Hindlimb muscle (tissue), 1 donor: ENCODE measurements around the gene PRDM16. TPM values are rescaled to one million over a fixed set of nuclear protein-coding genes. Genes with fewer than 3 reads are reported as not detected.

ENCODE experiments used
- DNase-seq: peaks from one replicate; pipeline ENCODE4 v3.0.0-alpha.2; 2013
- polyA plus RNA-seq: library from polyadenylated mRNA; unstranded; fragments of 120-200 nt; gene quantifications from one replicate; pipeline ENCODE4 v1.2.1, GENCODE V29; 2013; ENCODE audit not compliant: insufficient read length

The PRDM16 gene
- polyA plus RNA-seq, 1 donor = 0.80 TPM

DNA sequence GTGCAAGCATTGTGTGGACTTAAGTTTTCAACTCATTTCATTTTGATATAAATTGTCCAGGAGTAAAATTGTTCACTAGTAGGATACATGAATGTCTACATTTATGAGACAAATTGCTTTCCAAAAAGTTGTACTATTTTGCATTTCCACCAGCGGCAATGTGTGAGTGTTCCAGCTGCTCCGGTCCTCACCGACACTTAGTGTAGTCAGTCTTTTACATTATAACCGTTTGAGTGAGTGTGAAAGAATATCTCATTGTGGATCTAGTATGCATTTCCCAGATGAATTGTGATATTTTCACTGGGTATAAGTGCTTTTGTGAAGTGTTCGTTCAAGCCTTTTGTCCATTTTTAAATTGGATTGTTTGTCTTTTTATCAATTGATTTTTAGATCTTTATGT lies 274.0 kb downstream of the PRDM16 start:
- no peak for DNase-seq

DNA sequence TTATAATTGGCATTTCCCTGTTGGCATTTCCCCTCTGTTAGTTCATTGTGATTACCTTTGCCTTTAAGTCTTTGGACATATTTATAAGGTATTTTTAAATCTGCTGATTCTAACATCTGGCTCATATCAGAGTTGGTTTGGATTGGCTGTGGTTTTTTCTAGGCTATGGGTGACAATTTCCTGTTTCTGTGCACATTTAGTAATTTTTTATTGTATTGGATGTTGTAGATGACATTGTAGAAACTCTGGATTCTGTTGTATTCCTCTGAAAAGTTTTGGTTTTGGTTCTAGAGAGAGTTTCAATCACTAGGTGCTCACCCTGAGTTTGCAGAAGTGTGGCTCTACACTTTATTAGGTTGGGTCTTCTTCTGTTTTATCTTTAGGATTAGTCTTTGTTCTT lies 275.4 kb downstream of the PRDM16 start:
- no peak for DNase-seq

DNA sequence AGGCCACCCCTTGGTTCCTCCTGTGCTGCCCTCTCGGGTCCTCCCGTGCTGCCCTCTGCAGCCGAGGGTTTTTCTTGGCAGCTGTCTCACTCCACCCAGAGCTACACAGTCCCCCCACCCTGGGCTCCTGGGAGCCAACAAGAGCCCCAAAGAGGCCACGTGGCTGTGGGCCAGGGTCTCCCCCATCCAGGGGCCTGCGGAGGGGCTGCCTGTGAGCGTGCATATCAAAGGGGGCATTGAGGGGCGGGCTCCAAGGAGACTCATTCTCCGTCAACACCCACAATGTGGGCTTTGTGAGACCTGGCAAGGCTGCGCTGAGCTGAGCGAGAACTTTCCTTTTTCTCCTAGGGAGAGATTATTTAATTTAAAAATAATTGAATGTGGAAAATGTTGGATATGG lies 276.8 kb downstream of the PRDM16 start:
- no peak for DNase-seq

DNA sequence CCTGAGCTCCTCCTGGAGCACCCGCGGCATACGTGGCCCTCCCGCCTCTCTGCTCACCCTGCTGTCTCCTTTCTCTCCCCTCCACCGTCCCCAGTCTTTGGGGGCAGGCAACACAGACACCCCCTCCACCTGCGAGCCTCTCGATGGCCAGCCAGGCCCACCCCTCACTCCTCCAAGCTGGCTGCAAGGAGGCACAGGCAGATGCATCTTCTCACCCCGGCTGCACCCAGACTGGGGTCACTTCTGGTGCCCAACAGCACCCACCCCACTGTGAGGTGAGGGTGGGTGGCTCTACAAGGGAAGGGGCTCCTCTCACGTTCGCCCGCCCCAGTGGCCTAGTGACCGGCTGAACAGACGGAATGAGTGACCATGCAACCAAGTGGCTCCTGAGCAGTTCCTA lies 277.5 kb downstream of the PRDM16 start:
- no peak for DNase-seq

DNA sequence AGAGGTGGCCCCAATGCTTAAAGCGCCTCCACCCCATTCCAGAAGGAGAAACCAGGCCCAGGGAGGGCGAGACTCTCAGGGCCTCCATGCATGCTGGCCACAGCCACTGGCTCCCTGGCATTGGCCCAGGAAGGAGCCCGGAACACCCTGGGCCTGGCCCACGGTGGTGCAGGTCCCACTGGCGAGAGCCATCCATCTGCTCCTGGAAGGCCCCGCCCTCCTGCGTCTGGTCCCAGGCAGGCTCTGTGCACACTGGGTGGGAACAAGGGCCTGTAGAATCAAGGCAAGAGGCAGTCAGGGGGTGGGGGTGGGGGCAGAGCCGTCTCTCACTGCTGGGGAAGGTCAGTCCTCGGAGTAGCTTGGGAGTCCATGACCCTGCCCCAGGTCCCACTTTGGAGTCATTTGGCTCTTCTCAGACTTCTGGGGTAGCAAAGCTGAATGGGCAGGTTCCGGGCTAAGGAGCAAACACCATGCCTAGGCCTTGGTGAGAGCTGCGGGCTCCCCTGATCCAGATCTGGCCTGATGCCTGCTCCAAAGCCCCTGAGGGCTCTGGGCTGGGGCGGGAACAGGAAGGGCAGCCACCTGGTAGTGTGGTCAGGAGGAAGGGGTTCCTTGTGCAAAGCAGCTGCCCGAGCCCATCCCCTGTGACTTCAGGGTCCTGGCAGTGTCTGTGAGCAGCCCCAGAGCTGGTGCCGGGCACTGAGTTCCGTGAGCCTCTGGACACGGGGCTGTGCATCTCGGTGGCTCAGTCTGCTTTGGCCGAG lies 278.4 kb downstream of the PRDM16 start:
- no peak for DNase-seq

DNA sequence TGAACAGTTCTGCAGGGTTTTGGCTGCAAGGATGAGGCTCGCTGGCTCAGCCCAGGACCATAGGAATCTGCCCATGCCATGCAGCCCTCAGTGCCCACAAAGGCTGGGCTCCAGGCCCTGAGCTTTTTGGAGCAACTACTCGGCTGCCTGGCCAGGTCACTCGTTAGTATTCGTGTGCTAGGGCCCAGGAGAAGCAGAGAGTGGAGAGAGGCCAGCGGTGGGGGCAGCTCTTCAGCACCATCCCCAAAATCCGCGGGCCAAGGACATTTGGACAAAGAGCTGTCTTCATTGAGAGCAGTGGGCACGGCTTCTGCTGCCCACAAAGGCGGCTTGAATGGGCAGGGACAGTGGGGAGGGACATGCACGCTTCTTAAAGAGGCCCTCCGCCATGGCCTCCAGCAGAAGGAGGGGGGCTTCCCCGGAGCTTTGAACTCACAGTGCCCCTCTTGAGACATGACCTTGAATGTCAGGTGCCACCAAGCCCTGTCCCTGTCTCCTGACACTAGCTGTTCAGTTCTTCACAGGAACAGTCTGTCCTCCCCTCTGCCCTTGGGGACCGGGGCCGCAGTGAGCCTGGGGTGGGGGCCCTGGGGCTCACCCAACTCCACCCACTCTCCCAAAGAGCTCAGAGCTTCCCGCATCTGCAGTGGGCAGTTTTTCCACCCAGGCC lies 279.3 kb downstream of the PRDM16 start:
- no peak for DNase-seq

DNA sequence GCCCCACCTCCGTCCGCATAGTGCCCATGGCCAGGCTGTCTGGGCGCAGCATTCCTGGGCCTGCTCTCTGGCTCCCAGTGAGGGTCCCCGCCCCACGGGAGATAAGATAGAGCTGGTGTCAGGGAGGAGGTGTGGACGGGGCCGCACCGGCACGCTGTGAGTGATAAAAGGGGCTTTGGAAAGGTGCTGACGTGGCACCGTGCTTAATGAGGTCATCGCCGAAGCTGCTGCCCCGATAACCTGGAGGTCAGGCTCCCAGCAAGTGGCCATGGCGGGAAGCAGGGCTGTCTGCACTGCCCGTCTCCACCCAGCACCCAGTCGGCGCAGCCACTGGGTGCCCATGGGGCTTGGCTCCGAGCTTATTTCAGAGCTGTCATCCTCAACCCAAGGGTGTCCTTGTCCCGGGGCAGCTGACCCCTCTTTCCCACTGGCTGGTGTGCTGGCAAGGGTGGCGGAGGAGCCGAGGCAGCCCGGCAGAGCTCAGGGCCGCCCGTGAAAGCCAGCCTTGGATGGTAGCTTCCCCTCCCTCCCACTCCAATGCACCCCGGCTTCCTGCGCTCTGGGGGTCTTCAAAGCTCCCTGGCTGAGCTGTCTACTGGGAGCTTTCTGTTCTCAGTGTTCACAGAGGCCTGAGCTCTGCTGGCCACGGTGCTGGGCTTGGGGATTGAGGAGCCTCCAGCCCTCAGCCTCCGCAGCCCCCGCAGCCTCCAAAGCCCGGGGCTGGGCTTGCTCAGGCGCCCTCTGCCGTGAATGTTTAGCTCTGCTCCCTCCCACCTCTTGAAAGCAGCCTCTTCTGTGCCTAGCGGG lies 280.4 kb downstream of the PRDM16 start:
- DNase-seq = no peak

DNA sequence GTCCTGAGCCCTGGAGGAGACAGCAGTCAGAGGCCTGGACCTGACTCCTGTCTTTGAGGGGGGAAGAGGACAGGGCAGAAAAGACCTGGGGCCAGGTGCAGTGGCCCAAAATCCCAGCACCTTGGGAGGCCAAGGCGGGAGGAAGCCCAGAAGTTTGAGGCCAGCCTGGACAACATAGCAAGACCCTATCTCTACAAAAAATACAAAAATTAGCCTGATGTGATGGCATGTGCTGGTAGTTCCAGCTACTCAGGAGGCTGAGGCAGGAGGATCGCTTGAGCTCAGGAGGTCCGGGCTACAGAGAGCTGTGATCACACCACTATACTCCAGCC lies 280.9 kb downstream of the PRDM16 start:
- no peak for DNase-seq

DNA sequence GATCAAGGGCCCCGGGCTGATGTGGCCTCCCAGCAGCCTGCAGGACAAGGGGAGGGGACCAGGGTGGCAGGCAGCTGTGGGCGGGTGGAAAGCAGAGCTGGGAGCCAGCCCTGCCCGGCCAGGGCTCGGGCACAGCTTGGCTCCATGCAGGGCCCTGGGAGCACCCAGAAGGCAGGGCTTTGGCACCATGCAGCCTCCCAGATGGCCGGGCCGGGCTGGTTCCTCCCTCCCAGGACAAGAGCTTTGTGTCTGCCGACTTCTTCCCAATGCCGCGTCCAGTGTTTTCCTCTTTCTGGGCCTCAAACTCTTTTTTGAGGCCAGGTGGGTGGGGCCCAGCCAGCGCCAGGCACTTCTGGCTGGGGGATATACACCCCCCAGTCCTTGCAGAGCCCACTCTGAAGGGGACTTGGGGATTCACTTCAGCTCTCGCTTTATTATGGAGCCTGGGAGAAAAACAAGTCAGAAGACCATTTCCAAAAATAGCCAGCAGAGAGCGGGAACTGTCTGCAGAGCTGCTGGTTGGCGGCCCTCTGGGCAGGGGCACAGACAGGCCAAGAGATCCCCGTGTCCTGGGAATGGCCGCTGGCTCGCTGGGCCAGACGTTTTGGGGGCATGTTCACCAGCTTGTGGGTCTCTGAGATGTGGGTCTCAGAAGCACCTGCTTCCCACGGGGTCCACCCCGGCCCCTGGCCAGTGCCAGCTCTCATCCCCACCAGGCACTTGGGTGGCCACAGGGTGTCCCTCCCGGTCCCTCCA lies 281.7 kb downstream of the PRDM16 start:
- peak; percentile 46 for DNase-seq

DNA sequence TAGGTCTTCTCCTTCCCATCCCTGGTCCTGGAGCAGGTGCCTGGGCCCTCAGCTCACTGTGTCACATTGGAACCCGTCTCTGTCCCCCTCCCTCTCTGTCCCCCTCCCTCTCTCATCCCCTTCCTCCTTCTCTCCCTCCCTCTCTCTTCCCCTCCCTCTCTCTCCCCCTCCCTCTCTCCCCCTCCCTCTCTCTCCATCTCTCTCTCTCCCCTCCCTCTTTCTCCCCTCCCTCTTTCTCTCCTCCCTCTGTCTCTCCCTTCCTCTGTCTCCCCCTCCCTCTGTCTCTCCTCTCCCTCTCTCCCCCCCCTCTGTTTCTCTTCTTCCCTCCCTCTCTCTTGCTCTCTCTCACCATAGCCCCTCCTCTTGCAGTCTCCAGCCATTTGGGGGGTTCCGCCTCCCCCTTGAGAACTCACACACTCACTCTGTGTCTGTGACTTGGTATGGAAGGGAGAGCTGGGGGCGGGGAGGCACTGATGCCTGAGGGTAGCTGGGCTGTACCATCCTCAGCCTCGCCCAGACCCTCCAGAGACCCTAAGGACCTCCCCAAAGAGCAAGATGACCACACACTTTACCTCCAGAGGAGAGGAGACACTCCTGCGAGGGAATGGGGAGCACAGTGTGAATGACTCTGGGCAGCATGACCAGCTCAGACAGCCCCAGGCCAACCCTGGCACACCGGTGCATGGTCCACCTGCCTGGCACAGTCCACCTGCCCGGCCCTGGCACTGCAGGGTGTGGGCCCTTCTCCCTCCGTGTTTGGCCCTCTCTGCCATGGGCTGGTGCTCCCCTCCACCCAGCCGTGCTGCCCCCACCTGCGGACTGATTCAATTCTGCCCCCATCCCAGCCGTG lies 282.7 kb downstream of the PRDM16 start:
- DNase-seq = no peak

DNA sequence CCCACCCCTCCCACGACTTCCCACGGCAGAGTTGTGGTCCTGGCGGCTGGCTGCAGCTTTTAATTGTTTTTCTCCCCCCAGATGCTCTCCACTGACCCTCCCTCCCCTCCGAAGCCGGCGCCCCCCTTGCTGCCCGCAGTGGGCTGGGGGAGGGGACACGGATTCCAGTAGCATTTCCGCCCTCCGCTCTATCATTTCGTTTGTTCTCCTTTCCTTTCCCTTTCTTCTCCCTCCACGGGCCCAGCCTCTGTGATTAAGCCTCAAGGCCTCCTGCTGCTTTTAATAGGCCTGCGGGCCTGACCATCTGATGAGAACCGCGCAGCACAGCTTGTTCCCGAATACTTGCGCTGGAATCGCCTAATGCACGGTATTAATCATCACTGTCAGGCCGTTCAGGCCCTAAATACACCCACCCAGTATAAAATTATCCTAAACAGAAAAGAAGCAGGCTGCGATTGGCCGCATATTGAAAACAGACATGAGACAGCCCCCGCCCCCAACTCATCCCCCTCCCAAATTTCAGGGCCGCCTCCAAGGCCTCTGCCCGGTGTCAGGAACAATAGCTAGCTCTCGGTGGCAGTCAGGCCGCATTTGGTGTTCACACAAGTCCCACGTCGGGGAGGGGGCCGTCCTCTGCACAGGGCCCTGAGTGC lies 283.4 kb downstream of the PRDM16 start:
- DNase-seq = peak; percentile 28

DNA sequence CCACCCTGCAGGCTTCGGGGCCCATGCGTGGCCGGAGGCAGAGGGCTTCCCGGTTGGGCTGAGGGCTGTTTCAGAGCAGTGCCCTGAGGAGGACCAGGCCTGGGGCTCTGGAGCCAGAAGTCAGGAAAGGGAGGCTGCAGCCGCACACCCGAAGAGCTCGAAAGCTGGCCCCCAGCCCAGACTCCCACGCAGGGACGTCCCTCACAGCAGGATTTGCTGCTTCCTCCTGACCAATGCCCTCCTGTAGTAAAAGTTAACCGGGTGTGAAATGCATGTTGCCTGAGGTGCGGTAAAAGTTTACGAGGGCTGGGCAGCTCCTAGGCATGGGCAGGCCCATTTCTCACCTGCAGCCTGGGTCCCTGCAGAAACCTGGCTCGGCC lies 283.9 kb downstream of the PRDM16 start:
- DNase-seq = peak; percentile 64

DNA sequence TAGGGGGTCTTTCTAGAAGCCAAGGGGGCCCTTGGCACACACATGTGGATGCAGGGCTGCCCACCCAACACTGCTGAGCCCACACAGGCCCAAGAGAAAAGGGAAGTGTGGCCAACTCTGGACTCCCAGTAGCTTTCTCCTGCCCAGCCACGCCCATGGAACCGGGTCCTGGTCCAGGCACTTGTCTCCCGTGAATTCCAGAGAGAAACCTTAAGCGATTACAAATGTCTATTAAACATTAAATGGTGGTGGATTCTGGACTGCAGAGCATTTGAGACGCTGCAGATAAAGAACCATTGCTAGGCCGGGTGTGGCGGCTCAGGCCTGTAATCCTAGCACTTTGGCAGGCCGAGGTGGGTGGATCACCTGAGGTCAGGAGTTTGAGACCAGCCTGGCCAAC lies 284.9 kb downstream of the PRDM16 start:
- no peak for DNase-seq

DNA sequence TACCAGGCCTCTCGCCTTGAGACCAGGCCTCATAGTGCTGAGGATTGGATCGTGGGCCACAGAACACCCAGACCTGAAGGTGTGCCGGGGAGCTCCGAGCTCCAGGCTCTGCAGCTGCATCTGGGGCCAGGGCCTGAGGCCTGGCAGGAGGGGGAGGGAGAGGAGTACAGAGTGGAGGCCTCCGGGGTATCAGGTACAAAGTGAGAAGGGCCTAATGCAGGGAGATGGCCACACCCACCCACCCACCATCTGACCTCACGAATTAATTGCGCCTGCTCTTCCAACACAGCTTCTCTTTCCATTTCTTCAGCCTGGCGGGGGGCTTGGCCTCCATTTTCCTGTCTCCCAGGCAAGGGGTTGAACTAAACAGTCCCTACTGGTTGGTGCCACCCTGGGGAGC lies 286.1 kb downstream of the PRDM16 start:
- no peak for DNase-seq

DNA sequence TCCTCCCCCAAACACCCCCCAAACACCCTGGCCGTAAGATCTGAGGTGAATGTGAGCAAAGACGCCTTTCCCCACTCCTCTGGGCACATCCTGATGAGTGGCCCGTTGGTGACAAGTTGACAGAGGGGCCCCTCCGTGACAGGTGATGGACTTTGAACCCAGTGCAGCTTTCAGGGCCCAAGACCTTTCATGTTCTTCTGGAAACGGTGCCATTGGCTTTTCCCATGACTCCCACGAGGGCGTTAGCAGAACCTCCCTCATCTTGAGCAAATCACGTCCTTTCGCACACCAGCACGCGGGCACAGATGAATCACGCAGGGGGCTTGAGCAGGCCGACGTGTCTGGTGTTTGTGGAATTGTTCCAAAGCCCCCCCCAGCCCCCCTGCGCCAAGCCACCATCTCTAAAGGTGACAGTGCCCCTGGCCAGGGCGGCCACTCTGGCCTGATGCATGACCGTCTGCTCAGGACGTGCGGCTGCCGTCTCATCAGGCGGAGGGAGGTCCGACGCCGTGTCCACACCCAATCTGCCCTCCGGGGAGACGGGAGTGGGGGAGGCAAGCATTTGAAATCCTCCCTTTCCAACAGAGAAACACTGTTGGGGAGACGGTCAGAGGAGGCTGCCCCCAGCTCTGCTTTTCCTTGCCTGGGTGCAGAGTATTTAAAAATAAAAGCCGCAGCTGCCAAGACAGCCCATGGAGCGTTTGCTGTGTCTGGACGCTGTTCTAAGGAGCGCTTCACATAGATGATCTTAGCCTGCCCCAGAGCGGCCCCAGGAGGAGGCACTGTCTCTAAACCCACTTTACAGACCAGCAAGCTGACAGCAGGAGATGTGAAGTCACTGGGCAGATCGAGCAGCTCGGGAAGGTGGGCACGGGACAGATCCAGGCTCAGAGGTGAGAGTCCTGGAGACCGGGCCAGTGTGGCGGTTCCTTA lies 287.2 kb downstream of the PRDM16 start:
- no peak for DNase-seq

DNA sequence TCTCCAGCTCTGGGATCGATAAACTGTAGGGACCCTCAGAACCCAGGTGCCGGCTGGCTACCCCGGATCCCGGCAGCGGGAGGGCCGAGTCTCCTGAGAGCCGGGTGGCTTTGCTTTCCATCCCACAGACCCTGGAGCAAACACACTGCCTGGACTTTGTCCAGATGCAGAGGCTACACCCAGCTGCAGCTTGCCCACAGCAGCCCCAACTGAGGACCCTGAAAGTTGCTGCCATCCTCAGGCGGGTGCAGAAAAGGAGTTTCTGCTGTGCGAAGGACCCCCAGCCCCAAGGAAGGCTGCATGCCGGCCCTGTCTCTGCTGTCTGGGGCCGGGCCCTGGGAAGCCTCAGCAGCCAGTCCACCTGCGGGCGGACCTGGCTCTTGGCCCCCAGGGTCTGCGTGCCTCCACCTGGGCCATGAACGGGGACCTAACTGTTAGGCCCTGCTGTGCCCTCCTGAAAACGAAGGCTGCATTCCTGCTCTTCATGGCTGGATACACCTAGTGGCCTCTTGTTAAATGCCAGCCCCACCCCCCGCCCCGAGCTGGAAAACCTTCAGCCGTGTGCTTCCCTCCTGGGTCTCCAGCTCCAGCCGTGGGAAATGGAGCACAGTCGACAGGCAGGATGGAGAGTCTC lies 287.9 kb downstream of the PRDM16 start:
- DNase-seq = no peak

DNA sequence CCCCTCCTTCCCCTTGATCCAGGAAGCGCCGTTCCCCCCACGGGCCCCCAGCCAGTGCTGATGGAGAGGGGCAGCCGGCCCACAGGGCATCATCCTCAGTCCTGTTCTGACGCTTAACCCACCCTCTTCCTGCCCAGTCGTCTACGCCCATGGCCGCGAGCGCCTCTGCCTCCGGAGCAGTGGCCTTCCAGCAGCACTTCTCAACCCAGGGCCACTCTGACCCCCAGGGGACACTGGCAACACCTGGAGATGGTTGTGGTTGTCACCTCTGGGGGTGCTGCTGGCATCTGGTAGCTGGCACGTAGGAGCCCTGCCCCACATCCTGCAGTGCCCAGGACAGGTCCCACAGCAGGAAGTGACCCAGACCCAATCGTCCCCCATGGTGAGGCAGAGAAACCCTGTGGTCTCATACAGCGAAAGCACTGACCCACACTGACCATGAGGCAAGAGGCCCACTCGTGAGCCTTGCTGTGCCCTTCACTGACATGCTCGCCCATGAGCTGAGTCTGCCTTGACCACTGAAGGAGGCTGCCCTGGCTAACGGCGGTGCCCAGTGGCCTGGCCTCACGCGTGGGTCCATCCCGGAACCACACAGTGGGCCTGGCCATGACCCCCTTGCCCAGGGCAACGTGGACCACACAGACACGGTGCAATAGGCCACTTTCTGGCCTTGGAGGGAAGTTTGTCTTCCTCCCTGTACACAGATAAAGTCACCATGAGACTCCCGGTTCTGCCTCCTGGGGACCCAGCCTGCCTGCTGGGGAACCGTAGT lies 288.7 kb downstream of the PRDM16 start:
- DNase-seq = no peak

DNA sequence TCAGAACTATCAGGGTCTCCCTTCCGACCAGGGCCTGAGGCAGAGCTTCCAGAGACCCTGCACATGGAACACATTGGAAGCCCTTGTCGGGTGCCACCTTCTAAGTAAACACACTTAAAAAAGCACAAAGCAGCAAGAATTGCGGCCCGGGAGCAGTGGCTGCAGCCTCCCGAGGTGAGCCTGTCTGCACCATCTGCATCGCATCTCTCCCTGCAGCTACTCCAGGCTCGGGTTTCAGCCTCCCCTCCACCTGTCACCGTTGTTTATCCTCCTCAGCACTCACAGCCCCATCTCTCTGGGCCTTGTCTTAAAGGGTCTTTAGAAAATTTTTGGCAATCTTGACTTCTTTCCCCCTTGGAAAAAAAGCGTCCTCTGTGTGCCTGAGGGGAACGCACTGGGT lies 290.3 kb downstream of the PRDM16 start:
- DNase-seq = no peak
